NCI-H128 (cell line): Measurements from ENCODE around the gene TUT4.
"Not testable (repeated sequence)": the region's sequence is repeated elsewhere in the genome, so short reads cannot be mapped to it uniquely, and the experiment has no call there.

ENCODE experiments used
- DNase-seq: peaks from one replicate; lab custom pipeline; 2025; ENCODE audit not compliant: unreplicated experiment; lab: John Stamatoyannopoulos, UW

Gene TUT4

DNA sequence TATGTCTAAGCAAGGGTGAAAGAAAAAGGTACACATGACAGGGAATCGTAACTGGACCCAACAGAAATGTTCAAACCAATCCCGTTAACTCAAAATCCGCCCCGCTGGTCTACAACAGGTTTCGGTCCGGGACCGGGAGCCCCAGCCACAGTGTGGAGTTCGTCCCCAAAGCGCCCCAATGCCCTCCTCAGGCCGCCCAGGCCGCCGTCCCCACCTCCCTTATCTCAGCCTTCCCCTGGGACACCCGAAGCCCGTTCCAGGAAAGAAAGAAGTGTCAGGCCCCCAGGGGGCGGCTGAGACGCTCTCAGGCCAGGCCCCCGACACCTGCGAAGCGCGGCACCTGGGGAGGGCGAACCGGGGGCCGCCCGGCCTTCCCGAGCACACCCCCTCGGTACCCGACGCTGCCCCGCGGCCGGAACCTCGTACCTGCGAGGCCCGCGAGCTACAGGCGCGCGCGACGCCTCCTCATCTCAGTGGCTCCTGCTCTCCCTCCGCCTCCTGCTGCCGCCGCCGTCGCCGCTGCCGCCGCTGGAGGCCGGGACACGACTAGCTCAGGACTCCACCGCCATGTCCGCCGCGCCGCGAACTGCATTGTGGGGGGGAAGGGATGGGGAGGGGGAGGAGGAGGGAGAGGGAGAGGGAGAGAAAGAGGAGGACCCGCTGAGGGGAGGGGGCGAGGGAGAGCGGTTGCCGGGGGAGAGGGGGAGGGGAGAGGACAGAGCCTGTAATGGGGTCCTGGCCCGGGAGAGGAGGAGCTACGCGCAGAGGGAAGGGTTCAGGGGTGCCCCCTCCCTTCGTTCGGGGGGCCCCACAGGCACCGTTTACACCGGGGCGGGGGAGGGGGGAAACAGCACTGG is at the start of gene TUT4:
Gene TUT4, minus strand, starts transcription at position 588 of the 857 bp plus-strand sequence. CDS start 26,812 bp downstream, outside the sequence.
- peak; percentile 83 for DNase-seq

DNA sequence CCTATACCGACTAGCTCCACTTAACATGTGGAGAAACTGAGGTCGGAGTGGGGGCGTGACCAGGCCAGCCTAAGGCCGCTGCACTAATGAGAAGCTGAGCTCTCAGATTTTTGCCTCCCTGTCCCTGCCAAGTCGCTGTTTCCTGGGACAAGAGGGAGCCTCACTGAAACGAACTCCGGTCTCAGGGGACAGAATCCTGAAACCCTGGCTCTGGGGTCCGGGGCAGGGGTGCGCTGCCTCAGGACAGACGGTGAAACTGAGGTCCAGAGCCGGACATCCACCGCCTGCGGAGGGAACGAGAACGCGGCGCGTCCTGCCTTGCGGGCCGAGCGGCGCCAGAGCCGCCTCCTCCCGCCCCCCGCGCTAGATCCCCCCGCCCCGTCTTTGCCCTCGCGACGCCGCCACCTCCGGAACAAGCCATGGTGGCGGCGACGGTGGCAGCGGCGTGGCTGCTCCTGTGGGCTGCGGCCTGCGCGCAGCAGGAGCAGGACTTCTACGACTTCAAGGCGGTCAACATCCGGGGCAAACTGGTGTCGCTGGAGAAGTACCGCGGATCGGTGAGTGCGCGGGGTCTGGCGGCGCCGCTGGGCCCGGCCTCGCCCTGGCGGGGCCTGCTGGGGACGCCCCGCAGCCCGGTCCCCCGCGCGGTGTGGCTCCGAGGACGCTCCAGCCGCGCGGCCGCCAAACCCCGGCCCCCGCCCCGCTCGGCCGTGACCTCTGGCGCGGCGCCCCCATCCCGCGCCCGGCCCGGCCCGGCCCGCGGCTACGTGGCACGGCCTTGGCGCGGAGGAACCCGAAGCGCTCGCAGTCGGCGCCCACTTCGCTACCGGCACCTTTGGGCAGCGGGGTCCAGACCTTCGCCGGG is 49.3 kb upstream of the TUT4 start, which contains the start of gene GPX7:
Gene GPX7, plus strand, starts transcription at position 381 of the 865 bp plus-strand sequence. Its CDS starts 39 bp downstream, at position 420.
- peak; percentile 17 for DNase-seq

GRCh38 chr1:52601519-52601918 is 48.6 kb upstream of the TUT4 start:
- DNase-seq: no peak

DNA sequence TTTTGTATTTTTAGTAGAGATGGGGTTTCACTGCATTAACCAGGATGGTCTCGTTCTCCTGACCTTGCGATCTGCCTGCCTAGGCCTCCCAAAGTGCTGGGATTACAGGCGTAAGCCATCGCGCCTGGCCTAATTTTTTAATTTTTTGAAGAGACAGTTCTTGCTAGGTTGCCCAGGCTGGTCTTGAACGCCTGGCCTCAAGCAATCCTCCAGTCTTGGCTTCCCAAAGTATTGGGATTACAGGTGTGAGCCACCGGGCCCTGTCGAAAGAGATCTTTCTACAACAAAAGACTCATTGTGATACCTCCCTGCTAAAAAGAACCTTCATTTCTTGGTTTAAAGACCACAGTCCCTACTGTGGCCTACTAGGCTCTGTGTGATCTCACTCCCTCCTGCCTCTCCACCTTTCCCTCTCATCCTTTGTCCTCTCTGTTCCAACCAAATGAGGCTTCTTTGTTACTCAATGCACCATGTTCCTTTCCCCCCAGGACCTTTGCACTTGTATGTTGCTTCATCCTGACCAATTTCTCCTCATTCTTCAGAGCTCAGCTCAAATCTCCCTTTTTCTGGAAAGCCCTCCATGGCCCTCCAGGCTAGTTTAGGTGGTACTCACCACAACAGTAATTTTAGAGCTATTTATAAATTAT is 47.8 kb upstream of the TUT4 start:
- DNase-seq: no peak

- no peak for DNase-seq
Measured at GRCh38 chr1:52599236-52599635, 46.3 kb upstream of the TUT4 start.

DNA sequence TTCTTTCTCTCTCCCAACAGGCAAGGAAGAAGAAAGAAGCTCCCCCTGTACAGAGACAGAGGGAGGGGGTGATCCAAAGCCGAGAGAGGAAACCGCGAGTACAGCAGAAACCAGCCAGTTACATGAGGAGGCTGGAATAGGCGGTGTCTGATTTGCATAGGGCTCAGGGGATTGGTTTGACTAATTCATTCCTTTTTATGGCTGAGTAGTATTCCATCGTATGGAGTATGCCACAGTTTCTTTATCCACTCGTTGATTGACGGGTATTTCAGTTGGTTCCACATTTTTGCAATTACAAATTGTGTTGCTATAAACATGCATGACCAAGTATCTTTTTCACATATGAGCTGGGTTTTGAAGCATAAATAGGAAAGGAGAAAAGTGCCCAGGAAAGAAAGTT is 45.8 kb upstream of the TUT4 start:
- DNase-seq: no peak

- DNase-seq: no peak
Measured at GRCh38 chr1:52597912-52598311, 45.0 kb upstream of the TUT4 start.

DNA sequence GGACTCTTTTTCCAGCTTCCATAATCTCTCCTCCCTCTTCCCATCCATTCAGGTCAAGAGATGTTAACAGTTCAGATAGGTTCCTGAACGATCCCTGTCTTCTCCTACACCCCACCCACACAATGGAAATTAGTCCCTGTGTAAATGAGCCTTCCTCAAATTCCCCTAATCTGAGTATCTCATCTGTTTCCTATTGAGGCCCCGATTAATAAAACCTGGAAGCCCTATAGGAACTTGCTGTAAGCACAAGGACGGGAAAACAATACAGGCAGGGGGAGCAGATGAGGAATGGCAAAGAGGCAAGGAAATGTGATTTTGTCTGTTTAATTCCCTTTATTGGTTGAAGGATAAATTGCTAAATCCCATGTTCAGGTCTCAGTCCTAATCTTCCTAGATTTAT is 42.2 kb upstream of the TUT4 start:
- DNase-seq: no peak

GRCh38 chr1:52593495-52593894 is 40.6 kb upstream of the TUT4 start:
- no peak for DNase-seq

DNA sequence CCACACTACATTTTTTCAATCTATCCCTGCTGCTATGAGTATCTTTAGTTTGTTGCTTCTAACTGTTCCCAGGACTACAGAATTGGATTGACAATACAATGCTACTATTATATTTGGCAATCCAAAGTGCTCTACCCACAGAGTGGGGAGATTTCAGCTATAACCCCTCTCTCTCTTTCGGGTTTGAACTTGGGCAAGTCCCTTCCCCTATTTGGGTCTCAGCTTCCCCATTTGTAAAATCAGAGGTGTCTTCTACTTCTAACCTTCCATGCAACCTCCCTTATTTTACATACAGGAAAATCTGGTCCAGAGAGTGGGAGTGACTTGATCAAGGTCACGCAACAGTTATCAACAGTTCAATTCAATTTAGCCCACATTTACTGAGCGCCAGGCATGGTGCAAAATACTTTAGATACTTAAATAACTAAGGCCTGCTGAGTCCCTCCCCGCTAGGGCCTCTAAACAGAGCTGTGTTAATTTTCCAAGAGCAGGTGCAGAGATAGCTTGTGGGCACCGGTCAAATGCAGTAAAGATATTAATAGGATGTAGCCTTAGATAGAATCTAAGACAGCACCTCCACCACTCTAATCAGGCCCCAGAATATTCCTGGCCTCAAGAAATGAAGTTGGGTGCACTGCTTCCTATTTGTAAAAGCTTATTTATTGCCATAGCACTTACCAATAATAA is 39.9 kb upstream of the TUT4 start:
- no peak for DNase-seq

- DNase-seq: no peak
Measured at GRCh38 chr1:52590266-52590665, 37.4 kb upstream of the TUT4 start.

GRCh38 chr1:52588535-52588934 is 35.6 kb upstream of the TUT4 start:
- no peak for DNase-seq

- no peak for DNase-seq
Measured at GRCh38 chr1:52588027-52588426, 35.1 kb upstream of the TUT4 start.

DNA sequence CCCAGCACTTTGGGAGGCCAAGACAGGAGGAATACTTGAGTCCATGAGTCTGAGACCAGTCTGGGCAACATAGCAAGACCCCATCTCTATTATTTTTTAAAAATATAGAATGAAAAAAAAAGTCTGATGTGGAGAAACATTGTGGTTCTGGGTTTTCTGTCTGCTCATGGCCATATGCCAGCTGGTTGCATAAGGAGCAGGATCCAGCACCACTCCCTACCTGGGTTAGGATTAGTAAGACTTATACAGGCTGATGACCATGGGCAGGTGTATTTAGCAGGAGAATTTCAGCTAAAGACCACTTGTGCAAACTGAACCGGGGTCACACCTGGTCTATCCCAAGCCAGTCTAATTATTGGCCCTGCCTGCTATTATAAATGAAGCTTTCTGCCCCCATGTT is 32.6 kb upstream of the TUT4 start:
- no peak for DNase-seq

DNA sequence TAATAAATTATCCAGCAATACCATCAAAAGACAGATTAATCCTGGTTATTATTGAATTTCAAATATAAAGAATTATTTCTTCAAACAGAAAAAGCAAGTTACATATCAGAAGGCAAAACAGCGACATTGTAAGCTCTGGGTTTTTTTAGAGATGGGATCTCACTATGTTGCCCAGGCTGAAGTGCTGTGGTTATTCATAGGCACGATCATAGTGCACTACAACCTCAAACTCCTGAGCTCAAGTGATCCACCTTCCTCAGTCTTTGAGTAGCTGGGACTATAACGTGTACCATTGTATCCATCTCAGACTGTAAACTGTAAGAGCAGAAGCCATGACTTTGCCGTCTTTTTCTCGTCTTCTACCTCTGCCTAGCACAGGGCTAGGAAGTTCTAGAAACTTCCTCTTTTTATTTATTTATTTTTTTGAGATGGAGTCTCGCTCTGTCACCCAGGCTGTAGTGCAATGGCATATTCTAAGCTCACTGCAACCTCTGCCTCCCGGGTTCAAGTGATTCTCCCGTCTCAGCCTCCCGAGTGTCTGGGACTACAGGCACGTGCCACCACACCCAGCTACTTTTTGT is 29.3 kb upstream of the TUT4 start:
- DNase-seq: no peak

- no peak for DNase-seq
Measured at GRCh38 chr1:52580283-52580682, 27.4 kb upstream of the TUT4 start.

- DNase-seq: no peak
Measured at GRCh38 chr1:52579415-52579814, 26.5 kb upstream of the TUT4 start.

DNA sequence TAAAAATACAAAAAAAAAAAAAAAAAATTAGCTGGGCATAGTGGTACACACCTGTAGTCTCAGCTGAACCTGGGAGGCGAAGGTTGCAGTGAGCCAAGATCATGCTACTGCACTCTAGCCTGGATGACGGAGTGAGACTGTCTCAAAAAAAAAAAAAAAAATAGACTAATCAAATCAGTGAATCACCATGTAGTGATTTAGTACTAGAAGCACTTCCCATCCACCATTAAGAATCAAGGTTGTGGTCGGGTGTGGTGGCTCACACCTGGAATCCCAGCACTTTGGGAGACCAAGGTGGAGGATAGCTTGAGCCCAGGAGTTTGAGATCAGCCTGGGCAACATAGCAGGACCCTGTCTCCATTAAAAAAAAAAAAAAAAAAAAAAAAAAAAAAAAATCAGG is 25.2 kb upstream of the TUT4 start:
- not testable (repeated sequence) for DNase-seq

DNA sequence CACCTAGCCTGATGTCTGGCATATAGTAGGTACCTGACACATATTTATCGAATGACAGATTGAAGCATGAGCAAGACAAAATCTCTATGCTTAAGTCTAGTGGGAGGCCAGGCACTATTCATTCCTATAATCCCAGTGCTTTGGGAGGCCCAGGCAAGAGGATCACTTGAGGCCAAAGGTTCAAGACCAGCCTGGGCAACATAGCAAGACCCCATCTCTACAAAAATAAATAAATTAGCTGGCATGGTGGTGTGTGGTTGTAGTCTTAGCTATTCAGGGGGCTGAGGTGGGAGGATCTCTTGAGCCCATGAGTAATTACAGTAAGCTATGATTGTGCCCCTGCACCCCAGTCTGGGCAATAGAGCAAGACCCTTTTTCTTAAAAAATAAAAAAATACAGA is 23.2 kb upstream of the TUT4 start:
- DNase-seq: no peak

GRCh38 chr1:52574594-52574993 is 21.7 kb upstream of the TUT4 start:
- no peak for DNase-seq
